GM20000 (cell line): Measurements from ENCODE around the gene MAP1S.

ENCODE experiments used
- DNase-seq: peaks from one replicate; pipeline ENCODE4 v3.0.0; 2012; ENCODE audit warnings: low spot score
- CTCF ChIP-seq: IDR thresholded peaks from 2 replicates; pipeline ENCODE4 v1.5.1; 2012; ENCODE audit warnings: mild to moderate bottlenecking, control low read depth; ENCODE audit errors: extremely low read depth, missing control alignments

The MAP1S gene

DNA sequence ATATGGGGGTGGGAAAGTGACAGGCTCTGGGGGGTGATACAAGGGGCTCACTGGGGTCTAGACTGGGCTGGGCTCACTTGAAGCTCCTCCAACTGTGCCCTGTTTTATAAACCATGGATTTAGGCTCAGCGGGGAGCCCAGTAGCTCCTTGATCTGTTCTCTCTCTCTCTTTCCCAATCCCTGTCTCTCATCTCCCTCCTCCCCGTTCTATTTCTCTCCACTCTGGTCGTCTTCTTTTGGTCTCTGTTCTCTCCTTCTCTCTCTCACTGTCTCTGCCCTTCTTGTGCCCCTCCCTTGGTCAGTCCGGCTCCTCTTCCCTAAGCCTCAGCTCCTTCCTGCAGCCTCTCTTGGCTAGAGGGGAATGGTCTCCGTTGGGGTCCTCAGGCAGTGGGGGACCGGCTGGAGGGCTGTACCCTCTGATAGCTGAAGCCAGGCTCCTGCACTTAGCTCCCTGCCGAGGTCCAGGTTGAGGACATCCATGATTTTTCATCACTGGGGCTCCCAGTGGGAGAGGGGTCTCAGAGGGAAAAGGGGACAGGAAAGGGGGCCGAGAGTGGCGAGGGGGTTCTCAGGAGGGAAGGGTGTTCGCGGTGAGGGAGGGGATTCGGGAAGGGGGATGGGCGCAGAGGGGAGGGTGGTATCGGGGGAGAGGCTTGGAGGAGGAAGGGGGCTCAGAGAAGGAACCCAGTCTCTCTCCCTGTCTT, 39.6 kb upstream of the MAP1S start:
- TF ChIP-seq CTCF, result no peak
- DNase-seq, result no peak

GRCh38 chr19:17680230-17680722, 39.0 kb upstream of the MAP1S start:
- no peak for TF ChIP-seq CTCF
- DNase-seq, result peak; percentile 86

- TF ChIP-seq CTCF, result no peak
- DNase-seq, result peak; percentile 78
These were observed 37.7 kb upstream of the MAP1S start for GRCh38 chr19:17681505-17682125.

GRCh38 chr19:17682273-17682672, 37.0 kb upstream of the MAP1S start:
- TF ChIP-seq CTCF, result no peak
- no peak for DNase-seq

- TF ChIP-seq CTCF, result no peak
- no peak for DNase-seq
These were observed 36.2 kb upstream of the MAP1S start for GRCh38 chr19:17683078-17683477.

DNA sequence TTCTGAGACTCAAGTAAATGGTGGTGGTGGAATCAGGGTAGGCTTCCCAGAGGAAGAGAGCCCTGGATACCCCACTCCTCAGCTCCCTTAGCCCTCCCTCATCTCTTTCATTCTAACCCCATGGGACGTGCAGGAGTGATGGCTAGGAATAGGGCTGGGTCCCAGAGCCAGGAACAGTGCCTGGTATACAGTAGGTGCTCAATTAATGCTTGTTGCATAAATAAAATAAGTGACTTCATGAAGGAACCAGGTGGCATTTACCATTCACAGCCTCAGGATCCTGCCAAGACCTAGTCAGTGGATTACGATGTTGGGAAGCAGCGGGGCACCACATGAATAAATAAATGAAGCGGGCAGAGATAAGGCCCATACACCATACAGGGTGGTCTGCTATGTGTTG, 35.0 kb upstream of the MAP1S start:
- TF ChIP-seq CTCF, result no peak
- no peak for DNase-seq

- DNase-seq, result no peak
These were observed 33.7 kb upstream of the MAP1S start for GRCh38 chr19:17685451-17686022.

More at GRCh38 chr19:17685451-17686022, 33.7 kb upstream of the MAP1S start:
- TF ChIP-seq CTCF, result no peak
